ENCODE data around the gene LACTB.
"Not testable (repeated sequence)": the region's sequence is repeated elsewhere in the genome, so short reads cannot be mapped to it uniquely, and the experiment has no call there.

The LACTB gene

DNA sequence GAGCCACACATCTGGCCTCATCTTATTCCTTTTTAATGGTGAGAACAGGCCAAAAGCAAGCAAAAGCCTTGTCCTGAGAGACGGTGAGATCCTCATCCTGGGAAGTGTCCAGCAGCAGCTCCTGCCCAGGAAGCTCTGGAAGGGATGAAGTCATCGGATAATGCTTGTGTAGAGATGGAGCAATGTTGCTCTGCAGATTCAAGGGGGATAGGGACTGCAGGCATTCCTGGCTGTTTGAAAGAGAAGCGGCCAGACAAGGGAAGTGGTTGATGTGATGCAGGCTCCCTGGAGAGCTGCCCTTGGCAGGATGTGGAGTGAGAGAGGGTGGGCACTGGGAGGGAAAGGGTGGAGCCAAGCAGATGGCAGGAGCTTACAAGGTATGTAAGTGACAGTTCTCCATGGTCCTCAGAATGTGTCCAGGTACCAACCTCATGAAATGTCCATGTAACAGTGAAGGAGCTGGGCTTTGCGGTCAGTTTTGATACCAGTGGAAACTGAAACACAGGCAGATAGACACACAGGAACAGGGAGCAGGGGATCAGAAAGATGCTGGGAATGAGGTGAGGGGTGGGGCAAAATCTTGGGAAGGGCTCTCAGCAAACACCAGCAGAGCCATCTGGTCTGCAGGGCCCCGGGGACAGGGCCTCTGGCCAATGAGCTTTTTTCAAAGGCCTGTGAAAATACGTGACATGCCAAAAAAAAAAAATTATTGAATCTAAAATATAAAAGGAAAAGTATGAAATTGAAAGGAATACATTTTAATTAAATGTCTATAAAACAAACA is 32.2 kb upstream of the LACTB start:
- no peak for DNase-seq (ENCODE audit: low spot score)

DNA sequence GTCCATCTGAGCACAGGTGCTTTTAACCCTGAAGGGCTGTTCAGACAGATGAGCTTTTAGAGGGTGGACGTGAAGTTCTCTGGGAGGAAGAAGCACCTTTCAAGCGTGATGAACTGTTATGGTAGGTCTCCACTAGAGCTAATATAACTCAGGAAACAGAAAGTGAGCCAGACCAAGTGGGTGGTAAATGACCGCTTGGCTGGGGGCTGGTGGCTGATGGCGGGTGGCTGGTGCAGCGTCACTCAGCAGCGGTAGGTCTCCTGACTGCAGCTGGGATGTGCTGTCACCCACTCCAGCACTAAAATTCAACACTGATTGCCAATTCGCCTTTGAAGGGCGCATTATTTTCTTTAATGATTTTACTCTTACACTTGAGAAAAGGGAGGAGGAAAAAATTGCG is 31.2 kb upstream of the LACTB start:
- no peak for DNase-seq (ENCODE audit: low spot score)

DNA sequence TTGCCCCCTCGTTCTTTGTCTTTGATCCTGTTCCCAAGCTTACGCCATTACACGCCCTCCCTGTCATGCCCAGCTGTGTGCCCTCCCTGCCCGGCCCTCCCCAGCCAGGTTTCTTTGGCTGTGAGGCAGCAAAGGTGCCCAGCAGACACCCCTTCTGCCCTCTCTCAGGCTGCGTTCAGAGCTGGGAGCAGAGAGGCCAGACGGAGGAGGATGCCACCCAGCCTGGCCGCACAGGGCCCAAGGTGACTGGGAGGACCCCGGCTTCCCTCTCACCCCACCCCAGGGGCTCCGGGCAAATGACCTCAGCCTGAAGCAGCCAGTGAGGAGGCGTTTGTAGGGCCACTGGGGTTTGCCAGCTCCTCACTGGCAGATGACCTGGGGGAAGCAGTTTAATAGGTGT is 30.8 kb upstream of the LACTB start:
- DNase-seq (ENCODE audit: low spot score): no peak

DNA sequence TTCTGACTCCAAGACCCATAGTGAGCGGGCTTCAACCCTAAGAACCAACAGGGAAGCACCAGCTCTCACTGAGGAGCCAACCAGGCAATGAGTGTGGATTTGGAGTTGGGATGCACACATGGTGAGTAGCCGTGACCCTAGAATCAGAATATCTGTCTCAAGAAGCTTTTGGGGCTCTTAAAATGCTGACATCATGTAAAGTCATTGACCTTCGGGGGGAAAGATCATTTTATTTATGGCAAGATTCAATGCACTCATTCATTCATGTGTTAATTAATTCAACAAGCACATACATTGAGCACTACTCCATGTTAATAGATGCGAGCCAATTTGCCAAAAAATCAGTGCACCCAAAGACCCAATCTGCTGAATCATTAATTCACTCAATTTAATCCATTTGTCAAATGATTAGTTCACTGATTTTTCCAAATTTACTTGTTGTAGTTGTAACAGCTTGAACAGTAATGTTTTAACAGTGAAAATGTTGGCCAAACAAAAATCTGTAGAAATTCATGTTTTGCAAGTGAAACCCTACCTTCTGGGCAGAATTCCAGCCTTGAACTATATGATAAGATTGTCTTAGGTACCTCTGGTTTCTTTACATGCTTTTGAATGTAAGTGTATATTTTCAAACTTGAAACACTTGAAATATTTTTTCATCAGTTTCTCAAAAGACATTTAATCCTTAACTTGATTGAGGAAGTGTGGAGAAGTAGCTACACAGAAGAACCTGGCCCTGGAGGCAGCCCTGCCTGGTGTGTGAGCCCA is 29.8 kb upstream of the LACTB start:
- no peak for DNase-seq (ENCODE audit: low spot score)

DNA sequence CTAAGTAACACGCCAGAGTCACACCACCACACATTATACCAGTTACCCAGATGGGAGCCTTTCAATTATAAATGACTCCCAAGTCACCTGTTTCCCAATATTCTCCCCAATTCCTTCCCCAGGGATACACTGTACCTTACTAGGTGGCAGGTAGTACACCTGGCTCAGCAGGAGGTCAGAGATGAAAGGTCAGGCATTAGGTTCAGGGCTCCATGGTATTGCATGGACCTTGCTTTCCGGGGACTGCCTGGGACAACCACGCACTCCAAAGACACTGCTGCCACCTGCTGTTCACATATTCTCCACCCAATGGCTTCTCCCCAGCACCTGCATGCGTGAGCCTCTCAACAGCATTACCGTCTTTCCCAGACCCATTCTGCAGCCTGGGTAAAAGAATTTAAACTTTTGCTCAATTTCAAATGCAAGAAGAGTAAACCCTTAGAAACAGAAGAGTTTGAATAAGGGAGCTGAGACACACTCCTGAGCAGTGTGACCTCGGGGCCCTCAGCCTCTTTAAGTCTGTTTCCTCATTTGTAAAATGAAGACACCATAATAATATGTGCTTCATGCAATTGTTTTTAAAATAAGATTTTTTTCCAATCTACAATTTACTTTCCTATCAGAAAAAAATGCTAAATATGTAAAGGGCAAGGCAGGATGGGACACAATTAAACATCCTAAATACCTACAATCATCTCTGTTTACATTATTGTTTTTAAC is 28.0 kb upstream of the LACTB start:
- DNase-seq (ENCODE audit: low spot score): peak; percentile 68

DNA sequence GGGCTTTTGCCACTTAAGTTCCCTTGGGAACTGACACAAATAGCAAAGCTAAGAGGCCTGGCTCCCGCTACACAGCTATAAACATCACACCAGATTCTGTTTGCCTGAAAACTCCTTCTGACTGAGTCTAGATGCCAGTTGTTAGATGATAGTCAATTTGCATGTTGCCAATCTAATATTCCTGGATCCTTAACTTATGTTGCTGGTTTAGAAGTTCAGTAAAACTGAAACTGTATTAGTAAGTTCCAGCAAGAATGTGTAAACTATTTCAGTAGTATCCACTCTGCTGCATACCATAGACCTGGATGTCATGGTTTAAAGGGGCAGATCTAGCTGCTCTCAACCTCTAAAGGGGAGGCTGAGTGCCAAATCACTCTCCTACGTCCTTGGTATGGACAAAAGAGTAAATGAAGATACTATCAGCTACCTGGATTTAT is 27.1 kb upstream of the LACTB start:
- DNase-seq (ENCODE audit: low spot score): no peak

DNA sequence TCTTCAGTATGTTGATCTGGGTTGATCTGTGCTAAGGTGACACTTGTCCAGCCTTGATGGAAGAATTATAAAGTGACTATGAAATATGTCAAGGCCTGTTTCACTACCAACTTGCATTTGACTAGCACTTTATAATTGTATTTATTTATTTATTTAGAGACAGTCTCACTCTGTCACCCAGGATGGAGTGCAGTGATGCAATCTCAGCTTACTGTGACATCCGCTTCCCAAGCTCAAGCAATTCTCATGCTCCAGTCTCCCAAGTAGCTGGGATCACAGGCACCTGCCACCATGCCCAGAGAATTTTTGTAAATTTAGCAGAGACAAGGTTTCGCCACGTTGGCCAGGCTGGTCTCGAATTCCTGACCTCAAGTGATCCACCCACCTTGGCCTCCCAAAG is 25.5 kb upstream of the LACTB start:
- no peak for DNase-seq (ENCODE audit: low spot score)

DNA sequence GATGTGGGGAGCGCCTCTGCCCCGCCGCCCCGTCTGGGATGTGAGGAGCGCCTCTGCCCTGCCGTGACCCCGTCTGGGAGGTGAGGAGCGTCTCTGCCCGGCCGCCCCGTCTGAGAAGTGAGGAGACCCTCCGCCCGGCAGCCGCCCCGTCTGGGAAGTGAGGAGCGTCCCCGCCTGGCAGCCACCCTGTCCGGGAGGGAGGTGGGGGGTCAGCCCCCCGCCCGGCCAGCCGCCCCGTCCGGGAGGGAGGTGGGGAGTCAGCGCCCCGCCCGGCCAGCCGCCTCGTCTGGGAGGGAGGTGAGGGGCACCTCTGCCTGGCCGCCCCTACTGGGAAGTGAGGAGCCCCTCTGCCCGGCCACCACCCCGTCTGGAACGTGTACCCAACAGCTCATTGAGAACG is 22.8 kb upstream of the LACTB start:
- DNase-seq (ENCODE audit: low spot score): not testable (repeated sequence)

DNA sequence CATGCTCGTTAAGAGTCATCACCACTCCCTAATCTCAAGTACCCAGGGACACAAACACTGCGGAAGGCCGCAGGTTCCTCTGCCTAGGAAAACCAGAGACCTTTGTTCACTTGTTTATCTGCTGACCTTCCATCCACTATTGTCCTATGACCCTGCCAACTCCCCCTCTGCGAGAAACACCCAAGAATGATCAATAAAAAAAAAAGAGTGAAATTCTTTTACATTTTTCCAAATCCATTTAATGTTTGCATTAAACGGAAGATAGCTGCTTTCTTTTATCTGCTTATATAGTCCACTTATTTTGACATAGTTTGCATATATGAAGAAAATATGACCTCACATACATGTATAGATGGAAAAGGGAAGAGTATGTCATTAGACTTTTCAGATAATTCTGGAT is 22.1 kb upstream of the LACTB start:
- DNase-seq (ENCODE audit: low spot score): not testable (repeated sequence)

DNA sequence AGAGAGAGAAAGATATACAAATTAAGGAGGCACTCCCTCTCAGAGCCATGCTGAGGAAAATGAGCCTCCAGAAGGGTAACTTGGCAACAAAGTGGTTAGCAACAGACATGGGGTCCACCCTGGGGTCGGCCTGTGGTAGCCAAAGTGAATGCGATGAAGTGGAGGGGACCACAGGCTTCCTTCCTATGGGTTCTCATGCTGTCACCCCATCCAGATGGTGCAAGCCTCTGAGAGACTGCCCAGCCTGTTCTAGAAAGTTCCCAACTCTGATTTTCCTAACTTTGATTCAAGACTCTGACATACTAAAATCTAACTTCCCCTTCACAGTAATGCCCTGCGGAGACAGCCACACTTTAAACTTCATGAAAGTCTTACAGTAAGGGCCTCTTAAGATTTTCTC is 18.2 kb upstream of the LACTB start:
- DNase-seq (ENCODE audit: low spot score): no peak

DNA sequence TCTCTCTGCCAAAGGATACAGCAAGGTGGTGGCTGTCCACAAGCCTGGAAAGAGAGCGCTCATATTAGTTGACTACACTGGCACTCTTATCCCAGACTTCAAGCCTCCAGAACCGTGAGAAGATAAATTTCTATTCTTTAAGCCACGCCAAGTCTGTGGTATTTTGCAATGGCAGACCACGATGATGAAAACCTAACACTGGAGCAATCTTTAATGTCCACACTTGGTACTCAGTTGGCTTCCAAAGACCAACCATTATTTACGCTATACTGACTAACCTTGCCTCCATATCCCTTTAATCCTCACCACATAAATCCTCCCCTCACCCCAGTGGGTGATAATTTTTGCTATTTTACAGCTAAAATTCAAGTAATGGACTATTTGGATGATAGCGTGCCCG is 16.9 kb upstream of the LACTB start:
- no peak for DNase-seq (ENCODE audit: low spot score)

DNA sequence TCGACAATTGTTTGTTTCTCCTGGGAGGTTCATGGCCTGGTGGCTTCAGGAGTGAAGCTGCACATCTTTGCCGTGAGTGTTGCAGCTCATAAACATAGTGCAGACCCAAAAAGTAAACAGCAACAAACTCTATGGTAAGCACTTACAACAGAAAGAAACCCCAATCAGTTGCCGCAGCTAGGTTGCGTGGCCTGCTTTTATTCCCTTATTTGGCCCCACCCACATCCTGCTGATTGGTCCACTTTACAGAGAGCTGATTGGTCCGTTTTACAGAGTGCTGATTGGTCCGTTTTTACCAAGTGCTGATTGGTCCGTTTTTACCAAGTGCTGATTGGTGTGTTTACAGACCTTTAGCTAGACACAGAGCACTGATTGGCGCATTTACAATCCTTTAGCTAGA is 16.3 kb upstream of the LACTB start:
- not testable (repeated sequence) for DNase-seq (ENCODE audit: low spot score)

DNA sequence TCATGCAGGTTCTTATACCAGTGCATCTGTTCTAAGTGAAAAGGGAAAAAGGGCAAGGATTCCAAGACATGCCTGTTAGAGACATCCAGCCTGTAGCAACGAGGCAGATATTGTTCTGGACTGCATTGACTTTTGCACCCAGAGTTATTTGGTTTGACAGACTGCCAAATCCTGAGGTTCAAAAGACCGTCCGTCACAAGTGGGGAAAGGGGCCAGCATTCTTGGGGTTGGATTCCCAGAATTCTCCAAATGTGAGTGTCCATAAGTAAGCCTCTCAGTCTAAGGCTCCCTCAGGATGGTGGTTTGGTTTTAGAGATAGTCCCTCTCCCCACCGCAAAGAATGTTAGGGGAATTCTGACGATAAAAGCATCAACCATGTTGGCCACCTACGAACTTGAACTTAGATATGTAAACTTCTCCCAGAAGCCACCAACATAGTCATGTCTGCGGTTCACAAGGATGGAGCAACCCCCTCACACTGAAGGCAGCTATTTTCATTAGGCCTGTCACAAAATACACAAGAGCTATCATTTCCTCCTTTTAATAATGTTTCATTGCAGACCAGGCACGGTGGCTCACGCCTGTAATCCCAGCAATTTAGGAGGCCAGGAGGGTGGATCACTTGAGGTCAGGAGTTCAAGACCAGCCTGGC is 13.6 kb upstream of the LACTB start:
- DNase-seq (ENCODE audit: low spot score): no peak

DNA sequence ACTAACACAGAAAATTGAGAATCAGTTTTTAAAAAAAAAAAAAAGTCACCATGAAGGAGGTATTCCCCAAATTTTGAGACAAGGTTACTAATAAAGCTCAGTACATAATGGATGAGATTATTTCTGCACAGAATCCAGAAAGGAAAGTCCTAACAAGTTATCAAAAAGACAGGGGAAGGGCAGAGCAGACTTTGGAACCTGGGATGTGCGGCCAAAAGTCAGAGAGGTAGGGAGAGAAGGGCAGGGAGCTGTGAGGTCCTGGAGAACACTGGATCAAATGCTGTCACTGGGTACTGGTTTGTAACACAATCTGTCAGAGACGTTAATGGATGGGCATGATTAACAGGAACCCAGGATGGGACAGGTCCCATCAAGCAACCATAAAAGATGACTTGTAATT is 12.2 kb upstream of the LACTB start:
- no peak for DNase-seq (ENCODE audit: low spot score)

DNA sequence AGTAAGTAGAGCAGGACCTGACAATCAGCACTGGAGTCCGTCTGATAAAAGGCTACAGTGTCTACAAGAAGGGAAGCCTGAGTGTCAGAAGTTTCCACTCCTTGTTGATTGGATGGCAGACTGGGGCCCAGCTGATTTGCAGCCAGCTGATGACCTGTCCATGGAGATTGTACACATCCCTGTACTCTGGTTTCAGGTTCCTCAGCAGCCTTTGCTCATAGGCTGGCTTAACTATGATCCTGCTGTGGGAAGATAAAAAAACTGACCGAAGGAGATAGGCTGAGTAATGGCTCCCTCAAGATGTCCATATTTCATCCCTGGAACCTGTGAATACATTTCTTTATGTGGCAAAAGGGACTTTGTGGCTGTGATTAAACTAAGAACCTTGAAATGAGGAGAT is 11.7 kb upstream of the LACTB start:
- DNase-seq (ENCODE audit: low spot score): no peak

DNA sequence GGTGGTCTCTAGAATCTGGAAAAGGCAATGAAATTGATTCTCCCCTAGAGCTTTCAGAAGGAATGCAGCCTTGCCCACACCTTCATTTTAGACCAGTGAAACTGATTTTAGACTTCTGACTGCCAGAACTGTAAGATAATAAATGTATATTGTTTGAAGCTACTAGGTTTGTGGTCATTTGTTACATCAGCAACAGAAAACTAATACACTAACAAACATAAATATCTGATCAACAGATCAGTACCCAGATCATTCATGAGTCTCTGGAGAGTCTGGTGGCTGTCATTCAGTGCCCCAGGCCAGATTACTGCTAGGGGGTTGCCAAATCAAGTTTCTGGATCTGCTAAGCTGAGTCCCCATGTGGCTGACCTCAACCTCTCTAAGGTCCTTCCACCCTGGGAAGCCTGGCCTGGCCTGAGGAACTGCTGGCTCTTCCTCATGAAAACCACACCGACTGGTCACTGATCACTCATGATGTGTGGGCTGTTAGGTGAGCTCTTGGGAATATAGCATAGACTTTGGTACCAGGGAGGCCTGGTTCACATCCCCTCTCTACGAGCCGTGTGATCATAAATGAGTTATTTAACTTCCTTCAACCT is 11.1 kb upstream of the LACTB start:
- no peak for DNase-seq (ENCODE audit: low spot score)

DNA sequence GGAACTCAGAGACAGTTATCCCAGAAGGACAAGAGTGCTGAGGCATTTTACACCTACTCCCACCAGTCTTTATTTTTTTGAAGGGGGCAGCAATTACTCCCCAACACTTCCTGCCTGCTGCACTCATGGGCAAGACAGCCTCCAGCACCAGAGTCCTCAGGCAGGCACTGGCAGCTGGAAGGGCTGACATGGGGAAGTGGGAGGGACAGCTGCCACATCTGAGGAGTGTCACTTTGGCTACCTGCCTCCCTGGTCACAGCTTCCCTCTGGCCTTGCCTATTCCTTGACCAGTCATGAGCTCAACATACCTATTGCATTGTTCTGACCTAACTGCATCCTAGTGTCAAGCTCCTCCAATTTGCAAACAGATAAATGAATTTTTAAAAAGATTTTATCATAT is 10.2 kb upstream of the LACTB start:
- DNase-seq (ENCODE audit: low spot score): no peak

DNA sequence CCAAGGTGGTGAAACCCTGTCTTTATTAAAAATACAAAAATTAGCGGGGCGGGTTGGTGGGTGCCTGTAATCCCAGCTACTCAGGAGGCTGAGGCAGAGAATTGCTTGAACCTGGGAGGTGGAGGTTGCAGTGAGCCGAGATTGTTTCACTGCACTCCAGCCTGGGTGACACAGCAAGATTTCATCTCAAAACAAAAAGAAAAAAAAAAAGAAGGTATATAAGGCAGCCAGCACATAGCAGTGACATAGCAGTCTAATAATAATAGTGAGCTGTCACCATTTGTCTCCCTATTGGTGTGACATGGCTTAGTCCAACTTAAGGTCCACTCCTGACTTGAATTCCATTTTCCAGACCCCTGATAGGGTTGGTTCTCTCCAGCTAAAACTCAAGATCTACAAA is 8.8 kb upstream of the LACTB start:
- DNase-seq (ENCODE audit: low spot score): no peak

DNA sequence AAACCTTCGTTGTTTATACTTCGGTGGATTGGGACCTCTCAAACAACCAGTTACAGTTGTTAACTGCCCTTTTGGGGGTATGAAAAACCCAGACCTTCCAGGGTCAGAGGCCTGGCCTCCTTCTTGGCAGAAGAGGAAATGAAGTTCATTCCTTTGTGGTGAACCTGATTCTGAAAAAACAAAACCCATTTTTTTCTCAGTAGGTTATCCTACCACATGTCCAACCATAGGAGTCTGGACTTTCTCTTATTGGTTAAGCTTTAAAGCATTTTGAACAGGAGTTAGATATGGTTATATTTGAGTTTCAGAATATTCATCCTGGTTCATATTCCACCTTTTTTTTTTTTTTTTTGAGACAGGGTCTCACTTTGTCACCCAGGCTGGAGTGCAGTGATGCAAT is 7.2 kb upstream of the LACTB start:
- DNase-seq (ENCODE audit: low spot score): no peak

DNA sequence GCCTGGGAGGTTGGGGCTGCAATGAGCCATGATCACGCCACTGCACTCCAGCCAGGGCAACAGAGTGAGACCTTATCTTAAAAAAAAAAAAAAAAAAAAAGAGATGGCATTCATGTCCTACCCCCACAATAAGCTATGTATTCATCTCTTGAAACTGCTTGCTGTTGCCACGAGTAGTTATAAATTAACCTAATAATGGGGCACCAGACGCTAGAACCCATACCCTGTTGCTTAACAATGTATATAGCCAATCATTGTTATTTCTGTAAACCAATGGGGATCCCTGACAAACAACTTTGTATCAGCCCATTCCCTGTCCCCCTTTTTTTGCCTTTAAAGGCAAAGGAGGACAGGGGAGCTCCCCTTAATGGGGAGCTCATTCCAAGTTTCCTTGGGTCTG is 2.8 kb upstream of the LACTB start:
- no peak for DNase-seq (ENCODE audit: low spot score)

DNA sequence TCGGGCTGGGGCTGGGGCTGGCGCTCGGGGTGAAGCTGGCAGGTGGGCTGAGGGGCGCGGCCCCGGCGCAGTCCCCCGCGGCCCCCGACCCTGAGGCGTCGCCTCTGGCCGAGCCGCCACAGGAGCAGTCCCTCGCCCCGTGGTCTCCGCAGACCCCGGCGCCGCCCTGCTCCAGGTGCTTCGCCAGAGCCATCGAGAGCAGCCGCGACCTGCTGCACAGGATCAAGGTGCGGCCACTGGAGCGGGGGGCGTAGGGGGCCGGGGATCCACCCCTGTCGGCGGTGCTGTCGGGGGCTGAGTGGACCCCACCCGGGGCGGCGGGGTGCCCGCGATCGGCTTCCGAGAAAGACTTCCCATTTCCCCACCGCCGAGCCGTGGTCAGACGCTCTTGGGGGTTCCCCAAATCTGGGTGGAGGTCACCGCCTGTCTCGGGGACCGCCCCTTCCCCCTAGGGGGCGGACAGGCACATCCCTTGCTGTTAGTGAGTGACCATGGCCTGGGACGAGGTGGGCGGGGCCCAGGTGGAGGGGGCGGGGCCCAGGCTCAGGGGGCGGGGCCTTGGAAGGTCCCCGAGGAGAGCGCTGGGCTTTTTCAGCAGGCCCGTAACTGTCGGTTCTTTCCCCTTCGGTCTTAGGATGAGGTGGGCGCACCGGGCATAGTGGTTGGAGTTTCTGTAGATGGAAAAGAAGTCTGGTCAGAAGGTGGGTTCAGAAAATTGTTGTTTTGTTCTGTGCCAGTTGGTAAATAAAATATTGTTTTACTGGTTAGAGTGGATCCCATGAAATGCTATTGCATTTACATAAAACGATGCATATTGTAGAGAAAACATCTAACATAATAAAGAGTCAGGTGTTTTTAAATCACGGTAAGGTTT is 578 bp downstream of the LACTB start:
- peak; percentile 77 for DNase-seq (ENCODE audit: low spot score)

Measured in CD4-positive, alpha-beta T cell treated with Interleukin-6 at 100 ng/mL for 8 hours (primary cell).